Gastroesophageal sphincter (tissue), 3 donors: ENCODE data around the gene PTP4A2.

Source experiments
- CTCF ChIP-seq, 4 experiments: fragments of 200-600 bp in 2 of 4; fragments of 450-650 bp in 2 of 4; sonication (generic) in 1 of 4; IDR thresholded peaks; one replicate each; pipeline ENCODE4 v1.5.1; 2017 to 2019; ENCODE audit warnings: antibody characterized with exemption in 4 of 4, mild to moderate bottlenecking in 2 of 4, moderate library complexity in 2 of 4
- POLR2A ChIP-seq, 2 donors: fragments of 450-650 bp; IDR thresholded peaks; one replicate each; pipeline ENCODE4 v1.6.1; 2017; ENCODE audit warnings: antibody characterized with exemption in 2 of 2, mild to moderate bottlenecking in 2 of 2, moderate library complexity in 1 of 2
- POLR2AphosphoS5 ChIP-seq: sonication (generic); formaldehyde crosslinking; IDR thresholded peaks from one replicate; pipeline ENCODE4 v1.6.1; 2017; ENCODE audit warnings: antibody characterized with exemption

GRCh38 chr1:31871703-31872102, 66.5 kb downstream of the PTP4A2 start:
- TF ChIP-seq CTCF (IDR thresholded peaks at IDR 0.05) (no peak), POLR2A (IDR thresholded peaks at IDR 0.05) (no peak), POLR2AphosphoS5 (no peak)
